IMR-90 (cell line): Measurements from ENCODE around the gene HDAC5. TPM values are rescaled to one million over a fixed set of nuclear protein-coding genes. Genes with fewer than 3 reads are reported as not detected.

Experiments used
- ATAC-seq: fragments of 200-7000 bp; cut with Tn5 transposase; 2 replicates; pipeline ENCODE4 v1.9.1; 2020; ENCODE audit warnings: low read depth, mild to moderate bottlenecking, moderate library complexity
- BruUV-seq: library from RNA; stranded (reverse); fragments of 400-500 nt; replicated peaks from 2 replicates; lab custom pipeline; 2021; lab: Mats Ljungman, UMichigan
- CTCF ChIA-PET: fragments of 300-600 bp; formaldehyde crosslinking; extraction: SDS; loops from one replicate; lab custom pipeline; 2021; ENCODE audit warnings: antibody characterized with exemption; lab: Yijun Ruan, JAX
- POLR2A ChIA-PET: fragments of 300-600 bp; sonication (Branson Sonifier 250); formaldehyde crosslinking; loops from one replicate; lab custom pipeline; 2022; ENCODE audit warnings: antibody characterized with exemption; ENCODE audit not compliant: unreplicated experiment; lab: Charles Lee
- DNase-seq: peaks from one replicate; pipeline ENCODE4 v3.0.0; 2013
- H2AFZ ChIP-seq: replicated peaks from 2 replicates; pipeline ENCODE3; 2013; ENCODE audit warnings: low read length, mild to moderate bottlenecking; ENCODE audit not compliant: poor library complexity
- H2AK5ac ChIP-seq: 2 replicates; pipeline ENCODE4 v1.6.1; 2013; ENCODE audit warnings: low read depth, low read length, inconsistent platforms
- H2AK9ac ChIP-seq: replicated peaks from 2 replicates; pipeline ENCODE3; 2013; ENCODE audit warnings: mild to moderate bottlenecking, low read depth, low read length, moderate library complexity; ENCODE audit not compliant: poor library complexity
- H2BK120ac ChIP-seq: 2 replicates; pipeline ENCODE4 v1.6.1; 2013; ENCODE audit warnings: low read depth, low read length, inconsistent platforms
- H2BK15ac ChIP-seq: 3 replicates; pipeline ENCODE4 v1.6.1; 2013; ENCODE audit warnings: low read depth, low read length, inconsistent platforms
- H2BK20ac ChIP-seq: 2 replicates; pipeline ENCODE4 v1.6.1; 2013; ENCODE audit warnings: low read depth, mild to moderate bottlenecking, inconsistent platforms, low read length, moderate library complexity
- H2BK5ac ChIP-seq: 2 replicates; pipeline ENCODE4 v1.6.1; 2013; ENCODE audit warnings: mild to moderate bottlenecking, low read depth, low read length, inconsistent platforms; ENCODE audit not compliant: poor library complexity, severe bottlenecking
- H3K14ac ChIP-seq: replicated peaks from 2 replicates; pipeline ENCODE4 v1.6.1; 2013; ENCODE audit warnings: low read depth, low read length, inconsistent platforms
- H3K18ac ChIP-seq: 2 replicates; pipeline ENCODE4 v1.6.1; 2013; ENCODE audit warnings: low read depth, low read length, control low read depth
- H3K23ac ChIP-seq: 2 replicates; pipeline ENCODE4 v1.6.1; 2013; ENCODE audit warnings: low read depth, low read length, inconsistent platforms
- H3K27ac ChIP-seq: 2 replicates; pipeline ENCODE4 v1.5.1; 2013; ENCODE audit warnings: mild to moderate bottlenecking, control low read depth, low read length; ENCODE audit not compliant: insufficient read depth
- H3K27me3 ChIP-seq: 2 replicates; pipeline ENCODE4 v1.6.1; 2013; ENCODE audit warnings: low read length; ENCODE audit not compliant: control insufficient read depth, insufficient read depth
- H3K36me3 ChIP-seq: 2 replicates; pipeline ENCODE4 v1.6.1; 2013; ENCODE audit warnings: low read length, mixed read lengths; ENCODE audit not compliant: control insufficient read depth, insufficient read depth
- H3K4ac ChIP-seq: 2 replicates; pipeline ENCODE4 v1.6.1; 2013; ENCODE audit warnings: low read depth, low read length, inconsistent platforms
- H3K4me1 ChIP-seq: 2 replicates; pipeline ENCODE4 v1.6.1; 2013; ENCODE audit warnings: low read length, mixed read lengths; ENCODE audit not compliant: control insufficient read depth, insufficient read depth
- H3K4me2 ChIP-seq: 2 replicates; pipeline ENCODE4 v1.6.1; 2013; ENCODE audit warnings: low read depth, mild to moderate bottlenecking, control low read depth, low read length, moderate library complexity
- H3K4me3 ChIP-seq: 2 replicates; pipeline ENCODE4 v1.5.1; 2013; ENCODE audit warnings: low read depth, mild to moderate bottlenecking, control low read depth, low read length, moderate library complexity; ENCODE audit not compliant: insufficient read depth
- H3K56ac ChIP-seq: 2 replicates; pipeline ENCODE4 v1.6.1; 2013; ENCODE audit warnings: low read length, inconsistent platforms; ENCODE audit not compliant: insufficient read depth; ENCODE audit errors: extremely low read depth
- H3K79me1 ChIP-seq, 2 experiments: 2 replicates each; pipeline ENCODE4 v1.6.1; 2013; ENCODE audit warnings: low read length in 2 of 2, inconsistent platforms in 1 of 2, low read depth in 1 of 2
- H3K9ac ChIP-seq: 2 replicates; pipeline ENCODE4 v1.6.1; 2013; ENCODE audit warnings: low read depth, low read length, control low read depth
- H3K9me1 ChIP-seq: 2 replicates; pipeline ENCODE4 v1.6.1; 2013; ENCODE audit warnings: low read length, inconsistent platforms; ENCODE audit not compliant: insufficient read depth
- H3K9me3 ChIP-seq: 2 replicates; pipeline ENCODE4 v1.6.1; 2013; ENCODE audit warnings: low read length; ENCODE audit not compliant: control insufficient read depth, insufficient read depth
- H4K20me1 ChIP-seq: 2 replicates; pipeline ENCODE4 v1.6.1; 2013; ENCODE audit warnings: low read length, inconsistent platforms; ENCODE audit not compliant: insufficient read depth
- H4K5ac ChIP-seq: 2 replicates; pipeline ENCODE4 v1.6.1; 2013; ENCODE audit warnings: mild to moderate bottlenecking, low read depth, low read length, control low read depth
- H4K8ac ChIP-seq, 2 experiments: 2 replicates each; pipeline ENCODE4 v1.6.1; 2013; ENCODE audit warnings: low read depth in 2 of 2, low read length in 2 of 2, control low read depth in 1 of 2, inconsistent platforms in 1 of 2
- H4K91ac ChIP-seq: 2 replicates; pipeline ENCODE4 v1.6.1; 2013; ENCODE audit warnings: low read depth, low read length, inconsistent platforms; ENCODE audit not compliant: insufficient read depth
- BHLHE40 ChIP-seq: fragments of 150-350 bp; IDR thresholded peaks from 2 replicates; pipeline ENCODE4 v1.6.1; 2016; ENCODE audit warnings: mild to moderate bottlenecking, low read depth, low read length
- CEBPB ChIP-seq: IDR thresholded peaks from 2 replicates; pipeline ENCODE4 v1.6.1; 2012; ENCODE audit warnings: low read depth, low read length, improper control_type of control experiment
- CHD1 ChIP-seq: IDR thresholded peaks from 2 replicates; pipeline ENCODE4 v1.6.1; 2012; ENCODE audit warnings: low read depth, low read length, improper control_type of control experiment
- ELK1 ChIP-seq: fragments of 150-350 bp; IDR thresholded peaks from 2 replicates; pipeline ENCODE4 v1.6.1; 2016; ENCODE audit warnings: low read depth, mild to moderate bottlenecking, low read length, moderate library complexity, borderline replicate concordance
- FOS ChIP-seq: fragments of 150-350 bp; IDR thresholded peaks from 2 replicates; pipeline ENCODE4 v1.6.1; 2016; ENCODE audit warnings: low read depth, low read length
- MAFK ChIP-seq: IDR thresholded peaks from 2 replicates; pipeline ENCODE4 v1.6.1; 2012; ENCODE audit warnings: low read depth, low read length, improper control_type of control experiment
- MAZ ChIP-seq: IDR thresholded peaks from 2 replicates; pipeline ENCODE4 v1.6.1; 2012; ENCODE audit warnings: low read depth, mild to moderate bottlenecking, low read length, improper control_type of control experiment, moderate library complexity, borderline replicate concordance
- MXI1 ChIP-seq: IDR thresholded peaks from 2 replicates; pipeline ENCODE4 v1.6.1; 2012; ENCODE audit warnings: low read depth, mild to moderate bottlenecking, low read length, moderate library complexity, borderline replicate concordance
- NFE2L2 ChIP-seq: fragments of 150-350 bp; IDR thresholded peaks from 2 replicates; pipeline ENCODE4 v1.6.1; 2016; ENCODE audit warnings: low read depth, mild to moderate bottlenecking, low read length
- POLR2A ChIP-seq: IDR thresholded peaks from 2 replicates; pipeline ENCODE4 v1.6.1; 2012; ENCODE audit warnings: mild to moderate bottlenecking, low read depth, low read length
- RAD21 ChIP-seq: IDR thresholded peaks from 2 replicates; pipeline ENCODE4 v1.6.1; 2012; ENCODE audit warnings: low read length, improper control_type of control experiment
- RCOR1 ChIP-seq: IDR thresholded peaks from 2 replicates; pipeline ENCODE4 v1.6.1; 2012; ENCODE audit warnings: mild to moderate bottlenecking, low read length, improper control_type of control experiment; ENCODE audit not compliant: insufficient replicate concordance
- RFX5 ChIP-seq: IDR thresholded peaks from 2 replicates; pipeline ENCODE4 v1.8.0; 2012; ENCODE audit warnings: low read depth, mild to moderate bottlenecking, low read length, moderate library complexity
- SMC3 ChIP-seq: fragments of 150-350 bp; IDR thresholded peaks from 2 replicates; pipeline ENCODE4 v1.6.1; 2016; ENCODE audit warnings: low read depth, mild to moderate bottlenecking, antibody characterized with exemption, low read length, moderate library complexity
- USF2 ChIP-seq: fragments of 150-350 bp; IDR thresholded peaks from 2 replicates; pipeline ENCODE4 v1.6.1; 2017; ENCODE audit warnings: mild to moderate bottlenecking, antibody characterized with exemption, low read length, low read depth
- WGBS, 2 experiments: methylation state at CpG; one replicate each; pipeline versions ENCODE4 v1.1.5 to v1.1.7; 2013; ENCODE audit warnings: missing lambda C conversion rate in 2 of 2; ENCODE audit not compliant: insufficient read length in 1 of 2; ENCODE audit errors: extremely low coverage in 2 of 2; 5-methylcytosine and 5-hydroxymethylcytosine counted together
- dilution Hi-C: fragments of 300-500 bp; cut with HindIII; formaldehyde crosslinking; loops from one replicate; pipeline ENCODE4 v1.14.3; 2018; ENCODE audit warnings: low sequenced_read_pairs; ENCODE audit not compliant: unreplicated experiment
- in situ Hi-C: fragments of 300-500 bp; cut with MboI; formaldehyde crosslinking; loops from 3 replicates; pipeline ENCODE4 v1.14.3; 2019; ENCODE audit warnings: low sequenced_read_pairs, inconsistent platforms, mixed read lengths
- intact Hi-C: fragments of 100-400 bp; cut with micrococcal nuclease; formaldehyde crosslinking; loops from 2 replicates; pipeline ENCODE4 v1.10.0; 2022
- polyA plus RNA-seq, 3 experiments: library from polyadenylated mRNA; depleted of rRNA; stranded (reverse); fragments of >200 nt; gene quantifications; 2 replicates each; pipeline ENCODE4 v1.2.3, GENCODE V29; 2012; ENCODE audit warnings: low replicate concordance in 1 of 3
- total RNA-seq: library from RNA; depleted of rRNA; stranded (reverse); fragments of >200 nt; gene quantifications from 2 replicates; pipeline ENCODE4 v1.2.3, GENCODE V29; 2012
- TF ChIP-seq, protein P1 (sequence below): conservative IDR thresholded peaks from 2 replicates; pipeline ENCODE4 v1.5.1; 2012; ENCODE audit warnings: mild to moderate bottlenecking, low read depth, low read length, improper control_type of control experiment

HDAC5 gene
- total and polyA plus RNA-seq, 2 of the 4 experiments (the other 2 are of a cell fraction) = 47.0 to 61.3 TPM

DNA sequence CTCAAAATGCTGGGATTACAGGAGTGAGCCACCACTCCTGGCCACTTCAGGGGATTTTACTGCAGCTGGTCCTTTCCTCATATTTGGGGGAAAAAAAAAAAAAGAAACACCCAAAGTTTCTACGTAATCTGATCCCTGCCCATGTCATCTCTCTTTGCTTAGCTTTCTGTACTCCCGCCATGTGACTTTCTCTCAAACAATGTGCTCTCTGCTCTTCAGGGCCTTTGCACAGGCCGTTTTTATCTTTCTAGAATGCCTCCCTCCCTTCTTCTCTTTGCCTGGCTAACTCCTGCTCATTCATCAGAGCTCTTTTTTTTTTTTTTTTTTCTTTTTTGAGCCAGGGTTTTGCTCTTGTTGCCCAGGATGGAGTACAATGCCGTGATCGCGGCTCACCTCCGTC, 4.9 kb upstream of the HDAC5 start:
- no peak overlapping the region for H2AK5ac ChIP-seq
- H3K4me2 ChIP-seq = no peak overlapping the region
- no peak overlapping the region for H2BK20ac ChIP-seq
- H4K20me1 ChIP-seq = no peaks in the 10 kb centered on the region
- in situ Hi-C loops (no loop called here), intact Hi-C loops (no loop called here), dilution Hi-C loops (no loop called here)
- 0 out of 4 replicates have a peak, but pooled peaks cover 0 to 4% of the 10 kb centered on the region in 2 experiments for H3K79me1 ChIP-seq
- no peaks in the 10 kb centered on the region for H3K9me3 ChIP-seq
- H4K8ac ChIP-seq = no peak overlapping the region
- no peak overlapping the region for H3K4me3 ChIP-seq
- peaks cover 1% of the 10 kb centered on the region; the same call in 1 of the 2 replicates for H3K4me1 ChIP-seq
- H3K27me3 ChIP-seq = no peaks in the 10 kb centered on the region
- H3K23ac ChIP-seq = no peak overlapping the region
- ChIA-PET CTCF (no interaction called here), POLR2A (no interaction called here)
- H3K14ac ChIP-seq = no peak overlapping the region
- H3K56ac ChIP-seq = no peak overlapping the region
- H2BK5ac ChIP-seq = no peak overlapping the region
- H3K9me1 ChIP-seq = peaks cover 4% of the 10 kb centered on the region
- H2AFZ ChIP-seq = peak overlapping the region; percentile 33
- no peak overlapping the region for H2BK15ac ChIP-seq
- DNase-seq = no peak
- H3K9ac ChIP-seq = no peak overlapping the region
- no peak for TF ChIP-seq RFX5
- TF ChIP-seq CEBPB = no peak
- no peak for TF ChIP-seq MAFK
- no peak for TF ChIP-seq FOS
- no peak for TF ChIP-seq MAZ
- TF ChIP-seq NFE2L2 = no peak
- TF ChIP-seq, protein P1, sequence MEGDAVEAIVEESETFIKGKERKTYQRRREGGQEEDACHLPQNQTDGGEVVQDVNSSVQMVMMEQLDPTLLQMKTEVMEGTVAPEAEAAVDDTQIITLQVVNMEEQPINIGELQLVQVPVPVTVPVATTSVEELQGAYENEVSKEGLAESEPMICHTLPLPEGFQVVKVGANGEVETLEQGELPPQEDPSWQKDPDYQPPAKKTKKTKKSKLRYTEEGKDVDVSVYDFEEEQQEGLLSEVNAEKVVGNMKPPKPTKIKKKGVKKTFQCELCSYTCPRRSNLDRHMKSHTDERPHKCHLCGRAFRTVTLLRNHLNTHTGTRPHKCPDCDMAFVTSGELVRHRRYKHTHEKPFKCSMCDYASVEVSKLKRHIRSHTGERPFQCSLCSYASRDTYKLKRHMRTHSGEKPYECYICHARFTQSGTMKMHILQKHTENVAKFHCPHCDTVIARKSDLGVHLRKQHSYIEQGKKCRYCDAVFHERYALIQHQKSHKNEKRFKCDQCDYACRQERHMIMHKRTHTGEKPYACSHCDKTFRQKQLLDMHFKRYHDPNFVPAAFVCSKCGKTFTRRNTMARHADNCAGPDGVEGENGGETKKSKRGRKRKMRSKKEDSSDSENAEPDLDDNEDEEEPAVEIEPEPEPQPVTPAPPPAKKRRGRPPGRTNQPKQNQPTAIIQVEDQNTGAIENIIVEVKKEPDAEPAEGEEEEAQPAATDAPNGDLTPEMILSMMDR = no peak
- TF ChIP-seq POLR2A = no peak
- no peak for TF ChIP-seq ELK1
- no peak for TF ChIP-seq SMC3
- no peak for TF ChIP-seq MXI1
- TF ChIP-seq RCOR1 = no peak
- no peak for TF ChIP-seq CHD1
- no peak for TF ChIP-seq RAD21
- no peak for TF ChIP-seq USF2
- no peak for TF ChIP-seq BHLHE40
- ATAC-seq = no peak
- no peaks in the 10 kb centered on the region for H3K36me3 ChIP-seq
- H4K91ac ChIP-seq = no peak overlapping the region
- no peak overlapping the region for H3K18ac ChIP-seq
- no peak overlapping the region for H3K27ac ChIP-seq
- H3K4ac ChIP-seq = no peak overlapping the region
- H2AK9ac ChIP-seq = no peak overlapping the region
- no peak overlapping the region for H4K5ac ChIP-seq
- H2BK120ac ChIP-seq = no peak overlapping the region
- 77% methylated on average over 2 of the region's 7 CpGs; no CpG with 5 or more reads in 1 of the 2 experiments for WGBS, 2 experiments
- BruUV-seq = no TSS peak
